Tibial nerve (tissue), 3 donors: ENCODE data around the gene EN1.

Experiments
- POLR2A ChIP-seq, 2 donors: fragments of 450-650 bp; IDR thresholded peaks; one replicate each; pipeline ENCODE4 v1.6.1; 2017; ENCODE audit warnings: antibody characterized with exemption in 2 of 2, mild to moderate bottlenecking in 2 of 2, moderate library complexity in 2 of 2
- TF ChIP-seq, protein P1 (sequence below), 5 experiments: fragments of 200-600 bp in 3 of 5; fragments of 450-650 bp in 2 of 5; sonication (generic) in 3 of 5; IDR thresholded peaks; one replicate each; pipeline ENCODE4 v1.5.1; 2016 to 2019; ENCODE audit warnings: antibody characterized with exemption in 5 of 5, mild to moderate bottlenecking in 3 of 5, moderate library complexity in 2 of 5

DNA sequence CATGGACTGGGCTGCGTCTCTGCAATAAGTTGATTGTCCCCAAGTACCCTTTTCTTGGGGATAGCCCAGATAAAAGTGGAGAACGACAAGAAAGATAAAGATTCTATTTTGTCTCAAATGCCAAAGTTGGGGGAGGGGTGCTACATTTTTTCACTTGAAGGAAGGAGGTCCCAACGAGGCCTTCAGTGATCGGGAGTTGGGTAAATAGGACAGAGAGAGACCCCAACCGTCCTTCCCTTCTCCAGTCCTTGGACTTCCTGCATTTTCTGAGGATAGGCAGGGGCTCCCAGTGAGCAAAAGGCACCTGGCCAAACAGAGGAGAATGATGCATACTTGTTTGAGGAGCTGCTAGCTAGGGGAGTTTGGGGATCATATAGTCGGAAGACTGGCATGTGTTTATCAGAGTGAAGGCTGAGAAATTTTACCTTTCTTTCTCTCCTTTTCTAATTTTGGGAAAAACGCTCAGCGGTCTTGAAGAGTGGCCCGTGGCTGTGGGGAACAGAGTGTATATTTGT lies 3.5 kb upstream of the EN1 start:
- no peak for TF ChIP-seq POLR2A (IDR thresholded peaks at IDR 0.05)
- TF ChIP-seq, protein P1, sequence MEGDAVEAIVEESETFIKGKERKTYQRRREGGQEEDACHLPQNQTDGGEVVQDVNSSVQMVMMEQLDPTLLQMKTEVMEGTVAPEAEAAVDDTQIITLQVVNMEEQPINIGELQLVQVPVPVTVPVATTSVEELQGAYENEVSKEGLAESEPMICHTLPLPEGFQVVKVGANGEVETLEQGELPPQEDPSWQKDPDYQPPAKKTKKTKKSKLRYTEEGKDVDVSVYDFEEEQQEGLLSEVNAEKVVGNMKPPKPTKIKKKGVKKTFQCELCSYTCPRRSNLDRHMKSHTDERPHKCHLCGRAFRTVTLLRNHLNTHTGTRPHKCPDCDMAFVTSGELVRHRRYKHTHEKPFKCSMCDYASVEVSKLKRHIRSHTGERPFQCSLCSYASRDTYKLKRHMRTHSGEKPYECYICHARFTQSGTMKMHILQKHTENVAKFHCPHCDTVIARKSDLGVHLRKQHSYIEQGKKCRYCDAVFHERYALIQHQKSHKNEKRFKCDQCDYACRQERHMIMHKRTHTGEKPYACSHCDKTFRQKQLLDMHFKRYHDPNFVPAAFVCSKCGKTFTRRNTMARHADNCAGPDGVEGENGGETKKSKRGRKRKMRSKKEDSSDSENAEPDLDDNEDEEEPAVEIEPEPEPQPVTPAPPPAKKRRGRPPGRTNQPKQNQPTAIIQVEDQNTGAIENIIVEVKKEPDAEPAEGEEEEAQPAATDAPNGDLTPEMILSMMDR (IDR thresholded peaks at IDR 0.05): no peak
